OCI-LY1 (cell line): ENCODE measurements around the gene C1orf35.
A peak's percentile ranks its signal among the peaks of the same experiment; 100 is the strongest.

Experiments used
- H2AFZ ChIP-seq: fragments of 200-600 bp; sonication (generic), shearing (Covaris generic); 2 replicates; pipeline ENCODE4 v1.6.0; 2014; ENCODE audit warnings: antibody characterized with exemption, mild to moderate bottlenecking, low read length
- H3F3A ChIP-seq: fragments of 200-600 bp; sonication (generic), shearing (Covaris generic); 2 replicates; pipeline ENCODE4 v1.6.0; 2014; ENCODE audit warnings: mild to moderate bottlenecking, antibody characterized with exemption, low read length, moderate library complexity; ENCODE audit not compliant: insufficient read depth
- H3K27ac ChIP-seq: fragments of 200-600 bp; sonication (generic); 2 replicates; pipeline ENCODE4 v1.5.1; 2014; ENCODE audit warnings: low read length, mixed run types, mild to moderate bottlenecking, low read depth; ENCODE audit not compliant: poor library complexity, severe bottlenecking
- H3K27me3 ChIP-seq: fragments of 200-600 bp; sonication (generic); 2 replicates; pipeline ENCODE4 v1.6.0; 2014; ENCODE audit warnings: antibody characterized with exemption, mild to moderate bottlenecking, low read length, moderate library complexity; ENCODE audit not compliant: insufficient read depth
- H3K36me3 ChIP-seq: fragments of 200-600 bp; sonication (generic); 2 replicates; pipeline ENCODE4 v1.6.1; 2014; ENCODE audit warnings: mild to moderate bottlenecking, antibody characterized with exemption, low read length, moderate library complexity, mixed read lengths; ENCODE audit not compliant: insufficient read depth
- H3K4me1 ChIP-seq: fragments of 200-600 bp; sonication (generic); 2 replicates; pipeline ENCODE4 v1.5.1; 2014; ENCODE audit warnings: mild to moderate bottlenecking, low read length, moderate library complexity; ENCODE audit not compliant: insufficient read depth, severe bottlenecking
- H3K4me2 ChIP-seq: fragments of 200-600 bp; sonication (generic), shearing (Covaris generic); 2 replicates; pipeline ENCODE4 v1.6.1; 2014; ENCODE audit warnings: low read length
- H3K4me3 ChIP-seq: fragments of 200-600 bp; sonication (generic); 2 replicates; pipeline ENCODE4 v1.5.1; 2014; ENCODE audit warnings: low read length, low read depth, mild to moderate bottlenecking, mixed read lengths; ENCODE audit not compliant: poor library complexity, severe bottlenecking
- H3K79me2 ChIP-seq: fragments of 200-600 bp; shearing (Covaris generic); 2 replicates; pipeline ENCODE4 v1.6.1; 2016; ENCODE audit warnings: mixed run types, low read length, mixed read lengths; ENCODE audit not compliant: insufficient read depth
- H3K9ac ChIP-seq: fragments of 200-600 bp; sonication (generic), shearing (Covaris generic); 2 replicates; pipeline ENCODE4 v1.6.1; 2014; ENCODE audit warnings: mild to moderate bottlenecking, low read length, mixed read lengths
- H3K9me2 ChIP-seq: fragments of 200-600 bp; sonication (generic), shearing (Covaris generic); 2 replicates; pipeline ENCODE4 v1.6.1; 2014; ENCODE audit warnings: low read depth, mild to moderate bottlenecking, low read length, mixed read lengths
- H3K9me3 ChIP-seq: fragments of 200-600 bp; shearing (Covaris generic); 2 replicates; pipeline ENCODE4 v1.6.1; 2014; ENCODE audit warnings: low read length, mixed read lengths
- H4K20me1 ChIP-seq: fragments of 200-600 bp; sonication (generic), shearing (Covaris generic); 2 replicates; pipeline ENCODE4 v1.6.0; 2016; ENCODE audit warnings: mild to moderate bottlenecking, low read length; ENCODE audit not compliant: insufficient read depth
- EZH2 ChIP-seq: fragments of 200-600 bp; sonication (generic), shearing (Covaris generic); IDR thresholded peaks from 2 replicates; pipeline ENCODE4 v1.8.0; 2017; ENCODE audit warnings: borderline replicate concordance, mixed run types, mild to moderate bottlenecking, antibody characterized with exemption, low read length, moderate library complexity, mixed read lengths
- TF ChIP-seq, protein P1 (sequence below): fragments of 200-600 bp; sonication (generic), shearing (Covaris generic); IDR thresholded peaks from 2 replicates; pipeline ENCODE4 v1.5.1; 2017; ENCODE audit warnings: mild to moderate bottlenecking, antibody characterized with exemption, low read length, moderate library complexity, mixed read lengths

The C1orf35 gene

GRCh38 chr1:228087771-228088251, 15.3 kb downstream of the C1orf35 start:
- H4K20me1 ChIP-seq, result no peaks in the 10 kb centered on the region
- H3K27ac ChIP-seq, result no peak overlapping the region
- H3K9me3 ChIP-seq, result peaks cover 3% of the 10 kb centered on the region; the same call in 1 of the 2 replicates
- no peak overlapping the region for H3K4me3 ChIP-seq
- no peak for TF ChIP-seq EZH2
- TF ChIP-seq, protein P1, sequence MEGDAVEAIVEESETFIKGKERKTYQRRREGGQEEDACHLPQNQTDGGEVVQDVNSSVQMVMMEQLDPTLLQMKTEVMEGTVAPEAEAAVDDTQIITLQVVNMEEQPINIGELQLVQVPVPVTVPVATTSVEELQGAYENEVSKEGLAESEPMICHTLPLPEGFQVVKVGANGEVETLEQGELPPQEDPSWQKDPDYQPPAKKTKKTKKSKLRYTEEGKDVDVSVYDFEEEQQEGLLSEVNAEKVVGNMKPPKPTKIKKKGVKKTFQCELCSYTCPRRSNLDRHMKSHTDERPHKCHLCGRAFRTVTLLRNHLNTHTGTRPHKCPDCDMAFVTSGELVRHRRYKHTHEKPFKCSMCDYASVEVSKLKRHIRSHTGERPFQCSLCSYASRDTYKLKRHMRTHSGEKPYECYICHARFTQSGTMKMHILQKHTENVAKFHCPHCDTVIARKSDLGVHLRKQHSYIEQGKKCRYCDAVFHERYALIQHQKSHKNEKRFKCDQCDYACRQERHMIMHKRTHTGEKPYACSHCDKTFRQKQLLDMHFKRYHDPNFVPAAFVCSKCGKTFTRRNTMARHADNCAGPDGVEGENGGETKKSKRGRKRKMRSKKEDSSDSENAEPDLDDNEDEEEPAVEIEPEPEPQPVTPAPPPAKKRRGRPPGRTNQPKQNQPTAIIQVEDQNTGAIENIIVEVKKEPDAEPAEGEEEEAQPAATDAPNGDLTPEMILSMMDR, result no peak
- peaks cover 68% of the 10 kb centered on the region for H3K4me1 ChIP-seq
- H2AFZ ChIP-seq, result no peak overlapping the region
- H3K27me3 ChIP-seq, result no peaks in the 10 kb centered on the region
- peaks cover 42% of the 10 kb centered on the region for H3K36me3 ChIP-seq
- H3K9ac ChIP-seq, result no peak overlapping the region
- H3K79me2 ChIP-seq, result peaks cover 100% of the 10 kb centered on the region
- no peaks in the 10 kb centered on the region for H3K9me2 ChIP-seq
- H3K4me2 ChIP-seq, result peak overlapping the region; percentile 32; the same call in 1 of the 2 replicates
- H3F3A ChIP-seq, result no peaks in the 10 kb centered on the region

DNA sequence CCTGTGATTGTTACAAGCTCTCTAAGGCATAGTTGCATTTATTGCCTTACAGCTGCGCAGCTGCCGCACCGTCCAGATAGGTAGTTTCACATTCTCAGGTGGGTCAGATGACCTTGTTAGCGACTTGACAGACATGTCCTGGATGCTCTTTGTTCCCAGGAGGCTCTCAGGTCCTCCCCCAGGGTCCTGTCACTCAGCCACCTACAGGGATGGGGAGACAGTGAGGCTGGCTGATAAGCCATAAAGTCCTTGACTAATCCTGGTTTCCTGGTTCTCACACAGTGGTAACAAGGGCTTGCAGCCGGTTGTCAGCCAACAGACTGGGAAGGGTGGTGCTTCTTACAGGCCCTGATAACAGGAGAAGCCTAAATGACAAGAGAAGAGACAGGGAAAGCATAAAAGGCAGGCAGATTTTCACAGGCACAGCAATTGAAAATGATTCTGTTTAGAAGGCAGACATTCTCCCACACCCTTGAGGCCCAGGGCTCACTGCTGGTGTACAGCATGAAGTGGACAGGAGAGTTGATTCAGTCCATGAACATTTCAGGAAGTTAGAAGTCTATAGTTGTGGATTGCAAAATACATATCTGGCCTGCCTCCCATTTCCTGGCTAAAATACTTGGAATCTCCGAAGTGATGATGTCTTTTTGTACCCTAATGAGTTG, 17.7 kb downstream of the C1orf35 start:
- Histone ChIP-seq H3K36me3 (peaks cover 18% of the 10 kb centered on the region), H3K9ac (peak overlapping the region; percentile 89; the same call in 1 of the 2 replicates), H3K27me3 (no peaks in the 10 kb centered on the region), H3K79me2 (peaks cover 79% of the 10 kb centered on the region), H3K4me2 (peak overlapping the region; percentile 96), H3K4me1 (peaks cover 76% of the 10 kb centered on the region), H3K9me2 (no peaks in the 10 kb centered on the region), H3K27ac (no peak overlapping the region), H4K20me1 (no peaks in the 10 kb centered on the region), H3F3A (no peaks in the 10 kb centered on the region), H3K4me3 (peak overlapping the region; percentile 92), H3K9me3 (no peaks in the 10 kb centered on the region), H2AFZ (no peak overlapping the region)
- TF ChIP-seq, protein P1, result no peak
- TF ChIP-seq EZH2, result no peak

GRCh38 chr1:228084797-228085196, 18.3 kb downstream of the C1orf35 start:
- Histone ChIP-seq H3K9ac (peak overlapping the region; percentile 89), H3K36me3 (peaks cover 18% of the 10 kb centered on the region), H3K27ac (no peak overlapping the region)

More at GRCh38 chr1:228084797-228085196, 18.3 kb downstream of the C1orf35 start:
- Histone ChIP-seq H2AFZ (no peak overlapping the region), H3K4me2 (peak overlapping the region; percentile 96), H3K9me2 (no peaks in the 10 kb centered on the region), H3K4me1 (peaks cover 73% of the 10 kb centered on the region), H3K9me3 (no peaks in the 10 kb centered on the region), H3K79me2 (peaks cover 72% of the 10 kb centered on the region), H3K4me3 (peak overlapping the region; percentile 92), H3K27me3 (no peaks in the 10 kb centered on the region), H4K20me1 (no peaks in the 10 kb centered on the region), H3F3A (no peaks in the 10 kb centered on the region)
- TF ChIP-seq, protein P1, result no peak
- TF ChIP-seq EZH2, result no peak
